Skeletal muscle satellite cell (primary cell): ENCODE data around the gene HEATR5B.
A peak's percentile ranks its signal among the peaks of the same experiment; 100 is the strongest.

Experiments
- H3K27me3 ChIP-seq: 2 replicates; pipeline ENCODE4 v1.7.0; 2013; ENCODE audit warnings: low read length; ENCODE audit not compliant: control insufficient read depth, insufficient read depth
- H3K36me3 ChIP-seq: 2 replicates; pipeline ENCODE4 v1.7.0; 2013; ENCODE audit warnings: mild to moderate bottlenecking, control low read depth, low read length; ENCODE audit not compliant: insufficient read depth
- H3K4me1 ChIP-seq: 2 replicates; pipeline ENCODE4 v1.7.0; 2013; ENCODE audit warnings: low read length; ENCODE audit not compliant: control insufficient read depth, insufficient read depth
- H3K4me2 ChIP-seq: 2 replicates; pipeline ENCODE4 v1.7.0; 2013; ENCODE audit warnings: mild to moderate bottlenecking, low read length
- H3K4me3 ChIP-seq: 2 replicates; pipeline ENCODE4 v1.7.0; 2013; ENCODE audit warnings: low read length
- H3K9ac ChIP-seq: 2 replicates; pipeline ENCODE4 v1.7.0; 2013; ENCODE audit warnings: mild to moderate bottlenecking, low read depth, low read length, moderate library complexity
- H3K9me3 ChIP-seq: replicated peaks from 2 replicates; pipeline ENCODE4 v1.7.0; 2013; ENCODE audit warnings: mild to moderate bottlenecking, control low read depth, low read length

HEATR5B gene

GRCh38 chr2:37061013-37061711 is 23.0 kb downstream of the HEATR5B start:
- H3K9me3 ChIP-seq: no peaks in the 10 kb centered on the region
- no peaks in the 10 kb centered on the region for H3K27me3 ChIP-seq
- H3K36me3 ChIP-seq: peaks cover 51% of the 10 kb centered on the region
- no peaks in the 10 kb centered on the region for H3K4me1 ChIP-seq
- H3K9ac ChIP-seq: no peak overlapping the region
- no peak overlapping the region for H3K4me2 ChIP-seq
- no peak overlapping the region for H3K4me3 ChIP-seq

- H3K27me3 ChIP-seq: no peaks in the 10 kb centered on the region
- no peak overlapping the region for H3K9ac ChIP-seq
- no peak overlapping the region for H3K4me2 ChIP-seq
- no peak overlapping the region for H3K4me3 ChIP-seq
- no peaks in the 10 kb centered on the region for H3K4me1 ChIP-seq
- peaks cover 51% of the 10 kb centered on the region for H3K36me3 ChIP-seq
- no peaks in the 10 kb centered on the region for H3K9me3 ChIP-seq
Measured at GRCh38 chr2:37060446-37060845, 23.7 kb downstream of the HEATR5B start.

GRCh38 chr2:37059841-37060240 is 24.3 kb downstream of the HEATR5B start:
- no peak overlapping the region for H3K4me2 ChIP-seq
- H3K36me3 ChIP-seq: peaks cover 47% of the 10 kb centered on the region
- no peak overlapping the region for H3K9ac ChIP-seq
- no peak overlapping the region for H3K4me3 ChIP-seq
- H3K4me1 ChIP-seq: no peaks in the 10 kb centered on the region
- no peaks in the 10 kb centered on the region for H3K9me3 ChIP-seq
- no peaks in the 10 kb centered on the region for H3K27me3 ChIP-seq

GRCh38 chr2:37052600-37053332 is 31.4 kb downstream of the HEATR5B start:
- Histone ChIP-seq H3K4me3 (no peak overlapping the region), H3K36me3 (peaks cover 50% of the 10 kb centered on the region), H3K9ac (no peak overlapping the region)

GRCh38 chr2:37039580-37039979 is 44.6 kb downstream of the HEATR5B start:
- Histone ChIP-seq H3K4me1 (no peaks in the 10 kb centered on the region), H3K4me3 (no peak overlapping the region), H3K27me3 (no peaks in the 10 kb centered on the region), H3K36me3 (peaks cover 22% of the 10 kb centered on the region), H3K9ac (no peak overlapping the region), H3K9me3 (no peaks in the 10 kb centered on the region), H3K4me2 (no peak overlapping the region)

More at GRCh38 chr2:37052600-37053332, 31.4 kb downstream of the HEATR5B start:
- no peak overlapping the region for H3K4me2 ChIP-seq
- H3K27me3 ChIP-seq: no peaks in the 10 kb centered on the region
- H3K9me3 ChIP-seq: no peaks in the 10 kb centered on the region
- no peaks in the 10 kb centered on the region for H3K4me1 ChIP-seq

DNA sequence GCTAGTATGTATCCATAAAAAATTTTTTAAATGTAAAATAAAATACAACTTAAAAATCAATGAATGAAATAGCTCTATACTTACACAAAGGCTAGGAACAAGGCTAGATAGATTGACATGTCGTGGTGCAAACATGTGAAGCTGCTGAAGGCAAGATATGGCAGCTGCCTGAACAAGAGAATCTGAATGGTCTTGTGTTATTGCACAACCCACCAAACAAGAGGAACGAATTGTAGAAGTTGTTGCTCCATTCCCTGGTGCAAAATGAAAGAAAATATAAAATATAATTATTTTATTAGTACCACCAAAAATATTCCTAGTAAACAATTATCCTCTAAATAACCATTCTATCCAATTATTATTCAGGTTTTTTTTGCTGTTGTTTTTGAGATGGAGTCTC is 46.4 kb downstream of the HEATR5B start:
- Histone ChIP-seq H3K4me2 (no peak overlapping the region), H3K9me3 (no peaks in the 10 kb centered on the region), H3K36me3 (peaks cover 15% of the 10 kb centered on the region), H3K9ac (no peak overlapping the region), H3K4me1 (no peaks in the 10 kb centered on the region), H3K4me3 (no peak overlapping the region), H3K27me3 (no peaks in the 10 kb centered on the region)

GRCh38 chr2:37029758-37030157 is 54.4 kb downstream of the HEATR5B start:
- no peaks in the 10 kb centered on the region for H3K4me1 ChIP-seq
- no peaks in the 10 kb centered on the region for H3K27me3 ChIP-seq
- no peak overlapping the region for H3K9ac ChIP-seq

DNA sequence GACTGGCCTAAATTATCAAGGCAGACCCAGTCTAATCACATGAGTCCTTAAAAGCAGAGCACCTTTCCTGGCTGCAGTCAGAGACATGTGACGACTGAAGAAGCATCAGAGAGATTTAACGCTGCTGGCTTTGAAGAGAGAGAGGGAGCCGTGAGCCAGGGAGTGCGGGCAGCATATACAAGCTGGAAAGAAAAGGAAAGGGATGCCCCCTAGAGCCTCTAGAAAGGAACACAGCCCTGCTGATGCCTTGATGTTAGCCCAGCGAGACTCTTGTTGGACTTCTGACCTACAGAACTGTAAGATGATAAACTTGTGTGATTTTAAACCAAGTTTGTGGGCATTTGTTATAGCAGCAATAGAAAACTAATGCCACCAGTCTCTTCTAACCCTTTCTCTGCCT is 58.1 kb downstream of the HEATR5B start:
- H3K9ac ChIP-seq: no peak overlapping the region
- peaks cover 37% of the 10 kb centered on the region for H3K36me3 ChIP-seq
- no peak overlapping the region for H3K4me2 ChIP-seq

More at GRCh38 chr2:37029758-37030157, 54.4 kb downstream of the HEATR5B start:
- H3K36me3 ChIP-seq: peaks cover 38% of the 10 kb centered on the region
- H3K9me3 ChIP-seq: no peaks in the 10 kb centered on the region
- H3K4me3 ChIP-seq: no peak overlapping the region
- no peak overlapping the region for H3K4me2 ChIP-seq

DNA sequence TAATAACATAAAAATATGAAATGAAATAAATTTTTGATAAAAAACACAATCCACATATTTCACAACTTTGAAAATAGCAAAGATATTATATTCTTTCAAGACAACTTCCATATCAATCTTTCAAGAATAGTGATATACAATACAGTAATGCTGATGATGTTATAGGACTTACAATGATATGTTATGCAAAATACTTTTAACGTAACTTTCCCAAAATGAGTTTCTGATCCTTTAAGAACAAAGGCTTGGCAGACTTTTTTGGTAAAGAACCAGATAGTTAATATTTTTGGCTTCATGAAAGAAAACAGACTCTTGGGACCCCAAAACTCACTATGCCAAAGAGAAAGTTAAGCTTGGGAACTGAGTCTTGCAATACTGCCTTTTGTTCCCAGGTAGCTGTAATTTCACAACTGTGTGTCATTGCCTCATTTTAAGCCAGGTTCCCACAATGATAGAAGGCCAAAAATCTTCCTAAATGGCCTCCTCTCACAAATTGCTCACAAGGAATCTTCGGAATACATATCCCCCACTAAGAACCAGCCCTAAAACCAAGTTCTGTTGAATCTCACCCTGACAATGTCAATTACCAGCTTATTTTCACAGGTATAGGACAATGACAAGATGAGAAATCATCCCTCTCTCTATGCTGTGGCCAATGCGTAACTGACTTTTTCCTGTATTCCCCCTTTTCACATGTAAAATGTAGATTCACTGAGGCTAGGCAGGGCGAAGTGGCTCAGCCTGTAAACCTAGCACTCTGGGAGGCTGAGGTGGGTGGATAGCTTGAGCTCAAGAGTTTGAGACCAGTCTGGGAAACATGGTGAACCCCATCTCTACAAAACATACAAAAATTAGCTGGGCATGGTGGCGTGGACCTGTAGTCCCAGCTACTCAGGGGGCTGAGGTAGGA is 63.0 kb downstream of the HEATR5B start:
- Histone ChIP-seq H3K36me3 (peaks cover 36% of the 10 kb centered on the region), H3K9me3 (no peaks in the 10 kb centered on the region), H3K4me1 (peaks cover 13% of the 10 kb centered on the region), H3K27me3 (no peaks in the 10 kb centered on the region), H3K4me2 (peak overlapping the region; percentile 19), H3K9ac (peak overlapping the region; percentile 26), H3K4me3 (no peak overlapping the region)

More for the DNA sequence above, 58.1 kb downstream of the HEATR5B start:
- H3K27me3 ChIP-seq: no peaks in the 10 kb centered on the region
- no peaks in the 10 kb centered on the region for H3K9me3 ChIP-seq
- H3K4me1 ChIP-seq: peaks cover 5% of the 10 kb centered on the region
- H3K4me3 ChIP-seq: no peak overlapping the region

GRCh38 chr2:37020212-37020886 is 63.8 kb downstream of the HEATR5B start:
- Histone ChIP-seq H3K36me3 (peaks cover 31% of the 10 kb centered on the region), H3K4me3 (no peak overlapping the region), H3K27me3 (no peaks in the 10 kb centered on the region), H3K9me3 (no peaks in the 10 kb centered on the region), H3K4me2 (peak overlapping the region; percentile 19), H3K4me1 (peaks cover 13% of the 10 kb centered on the region), H3K9ac (no peak overlapping the region)

DNA sequence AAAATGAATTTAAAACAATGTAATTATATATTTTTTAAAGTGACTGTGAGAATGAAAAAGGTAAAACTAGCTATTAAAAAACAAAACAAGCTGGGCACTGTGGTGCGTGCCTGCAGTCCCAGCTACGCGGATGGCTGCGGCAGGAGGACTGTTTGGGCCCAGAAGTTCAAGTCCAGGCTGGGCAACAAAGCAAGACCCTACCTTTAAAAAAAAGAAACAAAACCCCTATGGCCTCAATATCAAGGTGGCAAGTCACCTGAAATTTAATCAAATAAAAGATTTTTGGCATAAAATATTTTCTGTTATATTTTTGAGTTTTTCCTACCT is 70.9 kb downstream of the HEATR5B start:
- H3K27me3 ChIP-seq: no peaks in the 10 kb centered on the region
- H3K4me3 ChIP-seq: no peak overlapping the region
- no peaks in the 10 kb centered on the region for H3K4me1 ChIP-seq
- H3K9ac ChIP-seq: no peak overlapping the region
- H3K4me2 ChIP-seq: no peak overlapping the region
- no peaks in the 10 kb centered on the region for H3K9me3 ChIP-seq
- H3K36me3 ChIP-seq: peaks cover 40% of the 10 kb centered on the region
